ENCODE results near the gene CAMLG.

- TF ChIP-seq, protein P1, sequence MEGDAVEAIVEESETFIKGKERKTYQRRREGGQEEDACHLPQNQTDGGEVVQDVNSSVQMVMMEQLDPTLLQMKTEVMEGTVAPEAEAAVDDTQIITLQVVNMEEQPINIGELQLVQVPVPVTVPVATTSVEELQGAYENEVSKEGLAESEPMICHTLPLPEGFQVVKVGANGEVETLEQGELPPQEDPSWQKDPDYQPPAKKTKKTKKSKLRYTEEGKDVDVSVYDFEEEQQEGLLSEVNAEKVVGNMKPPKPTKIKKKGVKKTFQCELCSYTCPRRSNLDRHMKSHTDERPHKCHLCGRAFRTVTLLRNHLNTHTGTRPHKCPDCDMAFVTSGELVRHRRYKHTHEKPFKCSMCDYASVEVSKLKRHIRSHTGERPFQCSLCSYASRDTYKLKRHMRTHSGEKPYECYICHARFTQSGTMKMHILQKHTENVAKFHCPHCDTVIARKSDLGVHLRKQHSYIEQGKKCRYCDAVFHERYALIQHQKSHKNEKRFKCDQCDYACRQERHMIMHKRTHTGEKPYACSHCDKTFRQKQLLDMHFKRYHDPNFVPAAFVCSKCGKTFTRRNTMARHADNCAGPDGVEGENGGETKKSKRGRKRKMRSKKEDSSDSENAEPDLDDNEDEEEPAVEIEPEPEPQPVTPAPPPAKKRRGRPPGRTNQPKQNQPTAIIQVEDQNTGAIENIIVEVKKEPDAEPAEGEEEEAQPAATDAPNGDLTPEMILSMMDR (IDR thresholded peaks at IDR 0.05), result no peak
- no peak for TF ChIP-seq POLR2A (IDR thresholded peaks at IDR 0.05)
Measured at GRCh38 chr5:134714541-134714940, 23.8 kb upstream of the CAMLG start.
